Frontal cortex (tissue), 4 donors: ENCODE measurements around the gene GPR152. TPM values are rescaled to one million over a fixed set of nuclear protein-coding genes. Genes with fewer than 3 reads are reported as not detected.
A peak's percentile ranks its signal among the peaks of the same experiment; 100 is the strongest.
"Not testable (repeated sequence)": the region's sequence is repeated elsewhere in the genome, so short reads cannot be mapped to it uniquely, and the experiment has no call there.

Experiments
- DNase-seq, 2 donors: peaks; one replicate each; pipeline ENCODE4 v3.0.0; 2012; ENCODE audit warnings: low spot score in 2 of 2
- FAIRE-seq: peaks from 2 replicates; lab custom pipeline; 2012; peaks lifted over from hg19 to GRCh38; lab: Jason Lieb, UNC
- small RNA-seq: library from RNA; depleted of rRNA; stranded (forward); fragments of <200 nt; gene quantifications from one replicate; pipeline ENCODE3, GENCODE V24; 2014
- total RNA-seq: library from RNA; depleted of rRNA; stranded (reverse); fragments of >200 nt; gene quantifications from one replicate; pipeline ENCODE4 v1.2.3, GENCODE V29; 2014
- donor health status: control.
- donor health status: control.
- donor health status: control.

GPR152 gene
- total RNA-seq, 1 donor from 2014 or later, result not detected

GRCh38 chr11:67402192-67402839, 50.2 kb downstream of the GPR152 start:
- FAIRE-seq, DNase-seq: not testable (repeated sequence)

GRCh38 chr11:67401495-67402191, 50.9 kb downstream of the GPR152 start, which contains the start of gene PPP1CA:
PPP1CA (minus strand) TSS chr11:67401858; CDS start chr11:67401782, 76 bp downstream.
- no peak for FAIRE-seq

More at GRCh38 chr11:67401495-67402191, 50.9 kb downstream of the GPR152 start, which contains the start of gene PPP1CA:
- peak; percentile 99 to 100 for DNase-seq

Small RNA genes within 50 kb of the gene (small RNA-seq; reads per million reads assigned to genes)
- gene MIR6752, result not detected

Other genes with a start within 250 kb of the GPR152 start
- 46.9 TPM for gene GRK2, start 186.3 kb downstream of the GPR152 start, total RNA-seq
- 55.8 TPM for gene ANKRD13D, start 163.4 kb downstream of the GPR152 start, total RNA-seq
- 2.0 TPM for gene SSH3, start 149.2 kb downstream of the GPR152 start, total RNA-seq
- 3.7 TPM for gene POLD4, start 99.2 kb downstream of the GPR152 start, total RNA-seq
- under 0.01 TPM for gene CLCF1, start 79.1 kb downstream of the GPR152 start, total RNA-seq
- gene RAD9A, start 60.7 kb downstream of the GPR152 start, total RNA-seq, result 11.8 TPM
- 69.3 TPM for gene PPP1CA, start 50.9 kb downstream of the GPR152 start, total RNA-seq
- not detected for gene TBC1D10C, start 48.6 kb downstream of the GPR152 start, total RNA-seq
- under 0.01 TPM for gene CARNS1, start 37.1 kb downstream of the GPR152 start, total RNA-seq
- 15.1 TPM for gene RPS6KB2, start 24.2 kb downstream of the GPR152 start, total RNA-seq
- gene PTPRCAP, start 15.0 kb downstream of the GPR152 start, total RNA-seq, result not detected
- gene CORO1B, start 9.3 kb downstream of the GPR152 start, total RNA-seq, result 24.1 TPM
- not detected for gene CABP4, start 2.6 kb upstream of the GPR152 start, total RNA-seq
- 17.5 TPM for gene TMEM134, start 16.5 kb upstream of the GPR152 start, total RNA-seq
- gene AIP, start 30.3 kb upstream of the GPR152 start, total RNA-seq, result 89.3 TPM
- 32.6 TPM for gene PITPNM1, start 52.6 kb upstream of the GPR152 start, total RNA-seq
- gene CDK2AP2, start 55.4 kb upstream of the GPR152 start, total RNA-seq, result 4.9 TPM
- gene CABP2, start 70.7 kb upstream of the GPR152 start, total RNA-seq, result not detected
- 206 TPM for gene GSTP1, start 131.1 kb upstream of the GPR152 start, total RNA-seq
- 182 TPM for gene NDUFV1, start 154.2 kb upstream of the GPR152 start, total RNA-seq
- 1.2 TPM for gene NUDT8, start 177.2 kb upstream of the GPR152 start, total RNA-seq
- gene TBX10, start 187.0 kb upstream of the GPR152 start, total RNA-seq, result not detected
- not detected for gene ACY3, start 198.0 kb upstream of the GPR152 start, total RNA-seq
- not detected for gene ALDH3B2, start 221.9 kb upstream of the GPR152 start, total RNA-seq